NCI-H446 treated with DMSO at 0.1 percent for 48 hours (cell line): ENCODE measurements around the gene PSMA6.
"Not testable (repeated sequence)": the region's sequence is repeated elsewhere in the genome, so short reads cannot be mapped to it uniquely, and the experiment has no call there.

Experiments used
- DNase-seq: peaks from one replicate; lab custom pipeline; 2025; lab: John Stamatoyannopoulos, UW

PSMA6 gene

GRCh38 chr14:35344107-35344807 is 52.1 kb downstream of the PSMA6 start:
- DNase-seq: no peak

DNA sequence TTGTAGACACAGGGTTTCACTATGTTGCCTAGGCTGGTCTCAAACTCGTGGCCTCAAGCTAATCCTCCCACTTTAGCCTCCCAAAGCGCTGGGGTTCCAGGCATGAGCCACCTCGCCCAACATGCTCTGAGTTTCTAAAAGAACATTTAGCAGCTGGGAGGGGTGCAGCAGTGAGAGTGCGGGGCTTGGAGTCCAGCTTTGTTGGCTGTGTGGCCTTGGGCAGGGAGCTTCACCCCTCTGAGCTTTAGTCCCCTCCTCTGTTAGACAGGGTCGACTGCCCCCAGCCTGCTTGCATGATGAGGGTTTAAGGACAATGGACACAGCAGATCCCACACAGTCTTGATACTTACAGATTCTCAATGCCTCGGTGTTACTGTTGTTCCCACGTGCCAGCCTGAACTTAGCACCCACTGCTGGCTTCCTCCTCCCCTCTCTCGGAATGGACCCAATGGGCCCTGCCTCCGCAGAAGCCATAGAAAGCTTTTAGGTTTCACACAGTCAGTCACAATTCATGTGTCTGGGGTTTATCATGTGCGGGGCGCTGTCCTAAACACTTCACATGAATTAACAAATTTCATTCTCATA is 54.6 kb downstream of the PSMA6 start:
- no peak for DNase-seq

DNA sequence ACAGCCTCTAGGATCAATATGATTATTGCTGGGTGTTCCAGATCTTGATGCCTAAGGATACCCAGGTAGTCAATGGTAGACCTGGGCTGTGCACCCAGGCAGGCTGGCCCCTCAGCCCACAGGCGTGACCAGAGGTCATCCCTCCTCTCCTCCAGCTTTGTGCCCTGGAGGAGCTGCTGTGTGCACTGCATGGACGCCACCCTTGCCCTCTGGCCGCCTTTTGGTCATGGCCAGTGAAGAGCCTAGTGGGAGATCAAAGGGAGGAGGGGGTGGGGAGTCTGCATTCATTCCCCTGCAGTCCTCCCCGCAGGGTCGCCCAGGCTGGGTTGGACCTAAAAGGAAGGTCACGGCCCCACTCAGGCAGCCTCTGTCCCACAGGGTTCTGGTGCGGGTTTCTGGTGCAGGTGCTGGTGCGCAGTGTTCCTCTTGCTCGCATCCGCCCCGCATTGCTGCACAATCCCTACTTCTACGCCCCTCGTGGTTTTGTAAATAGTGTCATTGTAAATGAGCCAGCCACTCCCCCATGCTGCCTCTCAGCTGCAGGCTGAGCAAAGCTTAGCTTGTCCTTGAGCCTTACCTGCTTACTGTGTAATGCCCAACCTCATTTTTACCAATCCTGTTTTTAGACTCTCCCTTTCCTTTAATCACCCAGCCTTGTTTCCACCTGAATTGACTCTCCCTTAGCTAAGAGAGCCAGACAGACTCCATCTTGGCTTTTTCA is 55.3 kb downstream of the PSMA6 start:
- no peak for DNase-seq

- not testable (repeated sequence) for DNase-seq
Measured at GRCh38 chr14:35348044-35348380, 55.8 kb downstream of the PSMA6 start.

DNA sequence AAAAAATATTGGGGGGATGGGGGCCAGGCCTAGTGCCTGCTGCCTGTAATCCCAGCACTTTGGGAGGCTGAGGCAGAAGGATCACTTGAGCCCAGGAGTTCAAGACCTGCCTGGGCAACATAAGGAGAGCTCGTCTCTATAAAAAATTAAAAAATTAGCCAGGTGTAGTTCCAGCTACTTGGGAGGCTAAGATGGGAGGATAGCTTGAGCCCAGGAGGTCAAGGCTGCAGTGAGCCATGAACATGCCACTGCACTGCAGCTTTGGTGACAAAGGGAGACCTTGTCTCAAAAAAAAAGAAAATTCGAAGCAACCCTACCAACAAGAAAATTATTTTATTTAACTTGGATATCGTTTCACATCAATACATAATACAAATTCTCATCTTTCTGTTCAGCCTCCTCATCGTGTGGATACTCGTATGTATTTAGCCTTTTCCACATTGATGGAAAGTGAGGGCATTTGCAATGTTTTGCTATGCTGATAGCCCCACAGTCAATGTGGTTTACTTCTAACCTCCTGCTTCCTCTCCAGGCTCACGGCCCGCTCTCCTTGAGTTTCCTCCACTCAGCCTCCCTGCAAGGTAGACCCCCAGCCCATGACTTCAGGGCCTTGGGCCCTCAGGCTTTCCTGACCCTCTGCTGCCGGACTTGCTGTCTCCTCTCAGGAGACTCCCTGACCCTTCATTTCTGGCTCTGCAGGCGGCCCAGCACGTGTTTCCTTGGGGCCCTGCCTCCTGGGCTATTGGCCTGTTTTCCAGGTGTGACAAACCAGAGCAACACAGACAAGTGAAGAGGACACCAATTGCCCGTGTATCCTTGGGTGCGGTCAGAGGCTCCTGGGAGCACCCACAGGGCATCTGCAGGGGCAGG is 57.5 kb downstream of the PSMA6 start:
- no peak for DNase-seq

DNA sequence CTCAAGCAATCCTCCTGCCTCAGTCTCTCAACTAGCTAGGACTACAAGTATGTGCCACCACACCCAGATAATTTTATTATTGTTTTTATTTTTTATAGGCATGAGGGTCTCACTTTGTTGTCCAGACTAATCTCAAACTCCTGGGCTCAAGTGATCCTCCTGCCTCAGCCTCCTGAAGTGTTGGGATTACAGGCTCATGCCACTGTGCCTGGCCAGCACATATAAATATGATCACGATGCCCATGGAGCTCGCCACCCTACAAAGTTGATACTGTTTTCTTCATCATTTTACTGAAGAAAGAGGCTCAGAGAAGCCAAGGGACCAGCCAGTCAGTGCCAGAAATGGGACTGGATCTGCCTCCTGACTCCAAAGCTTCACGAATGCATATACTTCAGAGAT is 59.3 kb downstream of the PSMA6 start:
- DNase-seq: no peak

GRCh38 chr14:35351897-35352273 is 59.7 kb downstream of the PSMA6 start:
- no peak for DNase-seq

- no peak for DNase-seq
Measured at GRCh38 chr14:35352274-35353233, 60.4 kb downstream of the PSMA6 start.

DNA sequence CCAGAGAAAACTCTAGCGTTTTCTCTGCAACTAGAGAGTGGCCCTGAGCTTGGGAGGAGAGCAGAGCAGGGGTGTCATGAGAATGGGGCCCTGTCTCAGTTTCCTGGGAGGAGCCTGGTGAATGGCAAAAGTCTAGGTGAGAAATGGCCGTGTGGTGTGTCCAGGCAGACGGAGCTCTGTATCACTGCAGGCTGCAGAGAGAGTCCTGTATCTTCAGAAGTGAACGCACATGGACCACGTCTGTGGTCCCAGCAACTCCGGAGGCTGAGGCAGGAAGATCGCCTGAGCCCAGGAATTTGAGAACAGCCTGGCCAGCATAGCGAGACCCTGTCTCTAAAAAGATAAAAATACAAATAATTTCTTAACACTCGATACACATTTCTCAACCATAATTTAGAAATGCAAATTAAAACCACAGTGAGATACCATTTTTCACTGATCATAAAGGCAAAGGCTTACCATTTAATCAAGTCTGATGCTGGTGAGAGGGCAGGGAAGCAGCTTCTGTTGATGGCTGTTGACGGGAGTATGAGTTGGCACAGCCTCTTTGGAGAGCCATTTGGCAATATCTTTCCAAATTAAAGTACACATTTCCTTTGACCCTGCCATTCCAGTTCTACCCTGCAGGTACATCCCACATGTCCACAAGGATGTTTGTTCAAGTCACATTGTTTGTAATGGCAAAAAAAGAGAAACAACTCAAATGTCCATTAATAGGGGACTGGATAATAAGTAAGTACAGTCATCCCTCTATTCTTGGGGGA is 61.4 kb downstream of the PSMA6 start:
- no peak for DNase-seq

- not testable (repeated sequence) for DNase-seq
Measured at GRCh38 chr14:35355235-35355634, 63.1 kb downstream of the PSMA6 start.

DNA sequence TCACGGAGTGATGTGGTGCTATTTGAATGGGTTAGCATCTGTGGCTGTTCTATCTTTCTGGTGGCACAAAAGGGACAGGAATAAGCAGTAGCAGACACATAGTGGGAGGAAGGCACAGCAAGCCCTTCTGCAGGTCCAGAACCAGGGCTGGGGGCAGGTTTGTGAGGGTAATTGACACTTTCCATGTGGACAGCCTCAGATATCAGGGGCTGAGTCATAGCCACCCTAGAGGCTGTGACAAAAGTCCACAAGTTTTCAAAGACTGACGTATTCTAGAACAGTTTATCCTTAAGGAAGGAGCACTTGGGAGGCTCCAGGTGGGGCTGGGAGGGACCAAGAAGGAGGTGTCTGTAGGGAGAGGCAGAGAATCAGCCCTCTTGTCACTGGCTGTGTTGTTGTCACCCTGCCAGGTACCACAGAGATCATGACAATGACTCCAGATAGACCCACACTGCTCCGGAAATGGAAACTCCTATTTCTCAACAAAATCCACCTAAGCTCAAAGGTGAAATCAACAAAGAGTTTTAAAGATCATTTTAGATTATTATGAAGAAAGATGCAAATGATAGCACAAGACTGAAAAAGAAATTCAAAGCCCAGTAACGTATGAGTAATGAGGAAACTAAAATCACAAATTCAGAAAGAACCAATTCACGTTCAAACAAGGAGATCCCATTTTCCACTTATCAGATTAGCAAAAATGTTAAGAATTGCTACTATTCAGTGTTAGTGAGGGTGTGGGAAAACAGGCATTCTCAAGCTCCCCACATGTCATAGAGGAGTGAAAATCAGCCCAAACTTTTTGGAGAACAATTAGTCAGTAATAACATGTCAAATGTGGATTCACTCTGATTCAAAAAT is 64.0 kb downstream of the PSMA6 start:
- no peak for DNase-seq

- DNase-seq: not testable (repeated sequence)
Measured at GRCh38 chr14:35359655-35360054, 67.5 kb downstream of the PSMA6 start.

- no peak for DNase-seq
Measured at GRCh38 chr14:35361141-35361480, 68.9 kb downstream of the PSMA6 start.

- DNase-seq: no peak
Measured at GRCh38 chr14:35362450-35362849, 70.3 kb downstream of the PSMA6 start.

- DNase-seq: no peak
Measured at GRCh38 chr14:35362911-35363374, 70.8 kb downstream of the PSMA6 start.

GRCh38 chr14:35365130-35366055 is 73.2 kb downstream of the PSMA6 start:
- DNase-seq: no peak

DNA sequence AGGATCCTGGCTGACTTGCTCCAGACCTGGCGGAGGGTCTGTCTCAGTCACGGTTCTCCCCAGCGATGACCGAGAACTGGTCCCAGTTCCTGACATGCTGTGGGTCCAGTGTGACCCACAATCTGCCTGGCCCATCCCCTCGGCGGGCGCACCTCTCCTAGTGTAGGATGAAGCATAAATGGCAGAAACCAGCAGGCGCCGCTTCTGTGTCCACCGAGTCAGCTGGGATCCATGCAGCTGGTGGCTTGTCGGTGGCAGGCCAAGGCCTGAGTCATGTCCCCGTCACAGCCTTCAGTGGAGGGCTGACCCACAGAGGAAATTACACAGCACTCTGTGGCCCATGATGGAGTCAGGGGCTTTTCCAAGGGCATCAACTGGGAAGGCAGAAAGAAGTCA is 73.9 kb downstream of the PSMA6 start:
- no peak for DNase-seq

DNA sequence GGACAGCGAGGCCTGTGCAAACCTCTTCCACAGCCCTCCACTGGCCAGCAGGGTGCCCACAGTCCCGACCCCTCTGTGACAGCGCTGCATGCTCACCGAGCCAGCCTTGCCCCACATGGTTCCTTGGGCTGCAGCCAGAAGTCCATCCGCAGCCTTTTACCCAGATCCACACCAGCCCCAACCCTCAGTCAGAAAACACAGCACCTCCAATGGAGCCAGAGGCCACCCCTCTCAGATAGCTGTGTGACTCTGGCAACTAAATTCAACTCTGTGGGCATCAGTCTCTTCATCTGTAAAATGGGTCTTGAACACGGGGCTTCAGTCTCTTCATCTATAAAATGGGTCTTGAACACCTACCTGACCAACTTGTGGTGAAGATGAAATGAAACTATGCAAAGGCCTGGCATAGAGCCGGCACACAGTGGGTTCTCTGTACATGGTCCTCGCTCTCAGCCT is 74.4 kb downstream of the PSMA6 start:
- no peak for DNase-seq

DNA sequence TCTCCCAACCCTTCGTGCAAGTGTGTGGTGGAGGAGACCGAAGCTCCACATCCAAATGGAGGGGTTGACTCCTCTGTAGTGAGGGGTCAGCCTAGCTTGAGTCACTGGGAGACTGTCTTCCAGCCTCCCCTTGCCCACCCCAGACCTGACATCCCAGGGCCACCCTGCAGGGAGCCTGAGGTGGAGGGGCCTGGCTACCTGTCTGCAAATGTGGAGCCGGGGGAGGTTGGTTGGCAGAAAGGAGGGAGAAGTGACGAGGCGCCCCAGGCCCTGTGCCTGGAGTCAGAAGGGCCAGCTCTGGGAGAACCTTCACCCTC is 74.8 kb downstream of the PSMA6 start:
- DNase-seq: no peak
